Activated CD8-positive, alpha-beta memory T cell treated with anti-CD3 and anti-CD28 coated beads, Interleukin-2, amount 50 U/mL, for 24 hours (primary cell): ENCODE measurements around the gene GP2.
"Not testable (repeated sequence)": the region's sequence is repeated elsewhere in the genome, so short reads cannot be mapped to it uniquely, and the experiment has no call there.

Source experiments
- DNase-seq: peaks from one replicate; pipeline ENCODE4 v3.0.0-alpha.2; 2020; ENCODE audit errors: extremely low read depth

The GP2 gene

GRCh38 chr16:20325005-20325404 lies 2.3 kb downstream of the GP2 start:
- DNase-seq, result no peak

GRCh38 chr16:20323591-20324117 lies 3.7 kb downstream of the GP2 start:
- no peak for DNase-seq

GRCh38 chr16:20322696-20323095 lies 4.6 kb downstream of the GP2 start:
- DNase-seq, result no peak

- DNase-seq, result no peak
Observed at GRCh38 chr16:20321671-20322070, 5.6 kb downstream of the GP2 start.

- not testable (repeated sequence) for DNase-seq
Observed at GRCh38 chr16:20321051-20321450, 6.3 kb downstream of the GP2 start.

- DNase-seq, result no peak
Observed at GRCh38 chr16:20320592-20320991, 6.7 kb downstream of the GP2 start.

GRCh38 chr16:20320178-20320577 lies 7.1 kb downstream of the GP2 start:
- no peak for DNase-seq

- DNase-seq, result no peak
Observed at GRCh38 chr16:20319406-20319805, 7.9 kb downstream of the GP2 start.

GRCh38 chr16:20318437-20318836 lies 8.9 kb downstream of the GP2 start:
- no peak for DNase-seq

GRCh38 chr16:20318006-20318405 lies 9.3 kb downstream of the GP2 start:
- no peak for DNase-seq

- DNase-seq, result no peak
Observed at GRCh38 chr16:20317117-20317516, 10.2 kb downstream of the GP2 start.

- no peak for DNase-seq
Observed at GRCh38 chr16:20316715-20317114, 10.6 kb downstream of the GP2 start.

- no peak for DNase-seq
Observed at GRCh38 chr16:20315764-20316163, 11.5 kb downstream of the GP2 start.

GRCh38 chr16:20314575-20314974 lies 12.7 kb downstream of the GP2 start:
- DNase-seq, result no peak

GRCh38 chr16:20313741-20314140 lies 13.6 kb downstream of the GP2 start:
- no peak for DNase-seq

- DNase-seq, result not testable (repeated sequence)
Observed at GRCh38 chr16:20312536-20313095, 14.7 kb downstream of the GP2 start.

- DNase-seq, result no peak
Observed at GRCh38 chr16:20311548-20311947, 15.8 kb downstream of the GP2 start.

GRCh38 chr16:20310421-20311395 lies 16.6 kb downstream of the GP2 start:
- no peak for DNase-seq

- DNase-seq, result no peak
Observed at GRCh38 chr16:20309786-20310185, 17.5 kb downstream of the GP2 start.

- DNase-seq, result no peak
Observed at GRCh38 chr16:20308801-20309590, 18.3 kb downstream of the GP2 start.

GRCh38 chr16:20308266-20308665 lies 19.0 kb downstream of the GP2 start:
- DNase-seq, result no peak

GRCh38 chr16:20307791-20308190 lies 19.5 kb downstream of the GP2 start:
- no peak for DNase-seq
